HL-60 (cell line): ENCODE results near the gene POU5F1.

Experiments
- GABPA ChIP-seq: IDR thresholded peaks from 2 replicates; pipeline ENCODE4 v1.6.1; 2012; ENCODE audit warnings: low read depth
- POLR2AphosphoS5 ChIP-seq: IDR thresholded peaks from 2 replicates; pipeline ENCODE4 v1.6.1; 2012; ENCODE audit warnings: low read depth
- TF ChIP-seq, protein P1 (sequence below): IDR thresholded peaks from one replicate; pipeline ENCODE4 v1.5.1; 2011; ENCODE audit warnings: low read length, control low read depth, inconsistent platforms; ENCODE audit not compliant: insufficient read depth
- TF ChIP-seq, protein P2 (sequence below): IDR thresholded peaks from 2 replicates; pipeline ENCODE4 v1.6.1; 2012; ENCODE audit warnings: low read depth; ENCODE audit not compliant: insufficient replicate concordance

DNA sequence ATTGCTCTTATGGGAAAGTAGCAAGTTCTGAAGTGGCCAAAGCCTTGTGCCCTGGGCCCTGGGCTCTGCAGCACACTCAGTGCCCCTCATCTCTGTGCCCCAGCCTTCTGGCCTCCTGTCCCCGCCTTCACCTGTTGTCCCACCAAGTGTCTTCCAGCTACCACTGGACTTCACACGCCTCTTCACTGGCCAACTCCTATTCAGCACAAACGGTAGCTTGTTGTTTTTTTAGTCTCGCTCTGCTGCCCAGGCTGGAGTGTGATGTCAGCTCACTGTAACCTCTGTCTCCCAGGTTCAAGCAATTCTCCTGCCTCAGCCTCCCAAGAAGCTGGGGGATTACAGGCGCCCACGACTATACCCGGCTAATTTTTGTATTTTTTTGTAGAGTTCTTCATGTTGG lies 17.7 kb downstream of the POU5F1 start:
- TF ChIP-seq POLR2AphosphoS5, result no peak
- TF ChIP-seq, protein P1, sequence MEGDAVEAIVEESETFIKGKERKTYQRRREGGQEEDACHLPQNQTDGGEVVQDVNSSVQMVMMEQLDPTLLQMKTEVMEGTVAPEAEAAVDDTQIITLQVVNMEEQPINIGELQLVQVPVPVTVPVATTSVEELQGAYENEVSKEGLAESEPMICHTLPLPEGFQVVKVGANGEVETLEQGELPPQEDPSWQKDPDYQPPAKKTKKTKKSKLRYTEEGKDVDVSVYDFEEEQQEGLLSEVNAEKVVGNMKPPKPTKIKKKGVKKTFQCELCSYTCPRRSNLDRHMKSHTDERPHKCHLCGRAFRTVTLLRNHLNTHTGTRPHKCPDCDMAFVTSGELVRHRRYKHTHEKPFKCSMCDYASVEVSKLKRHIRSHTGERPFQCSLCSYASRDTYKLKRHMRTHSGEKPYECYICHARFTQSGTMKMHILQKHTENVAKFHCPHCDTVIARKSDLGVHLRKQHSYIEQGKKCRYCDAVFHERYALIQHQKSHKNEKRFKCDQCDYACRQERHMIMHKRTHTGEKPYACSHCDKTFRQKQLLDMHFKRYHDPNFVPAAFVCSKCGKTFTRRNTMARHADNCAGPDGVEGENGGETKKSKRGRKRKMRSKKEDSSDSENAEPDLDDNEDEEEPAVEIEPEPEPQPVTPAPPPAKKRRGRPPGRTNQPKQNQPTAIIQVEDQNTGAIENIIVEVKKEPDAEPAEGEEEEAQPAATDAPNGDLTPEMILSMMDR, result no peak
- no peak for TF ChIP-seq GABPA
- TF ChIP-seq, protein P2, sequence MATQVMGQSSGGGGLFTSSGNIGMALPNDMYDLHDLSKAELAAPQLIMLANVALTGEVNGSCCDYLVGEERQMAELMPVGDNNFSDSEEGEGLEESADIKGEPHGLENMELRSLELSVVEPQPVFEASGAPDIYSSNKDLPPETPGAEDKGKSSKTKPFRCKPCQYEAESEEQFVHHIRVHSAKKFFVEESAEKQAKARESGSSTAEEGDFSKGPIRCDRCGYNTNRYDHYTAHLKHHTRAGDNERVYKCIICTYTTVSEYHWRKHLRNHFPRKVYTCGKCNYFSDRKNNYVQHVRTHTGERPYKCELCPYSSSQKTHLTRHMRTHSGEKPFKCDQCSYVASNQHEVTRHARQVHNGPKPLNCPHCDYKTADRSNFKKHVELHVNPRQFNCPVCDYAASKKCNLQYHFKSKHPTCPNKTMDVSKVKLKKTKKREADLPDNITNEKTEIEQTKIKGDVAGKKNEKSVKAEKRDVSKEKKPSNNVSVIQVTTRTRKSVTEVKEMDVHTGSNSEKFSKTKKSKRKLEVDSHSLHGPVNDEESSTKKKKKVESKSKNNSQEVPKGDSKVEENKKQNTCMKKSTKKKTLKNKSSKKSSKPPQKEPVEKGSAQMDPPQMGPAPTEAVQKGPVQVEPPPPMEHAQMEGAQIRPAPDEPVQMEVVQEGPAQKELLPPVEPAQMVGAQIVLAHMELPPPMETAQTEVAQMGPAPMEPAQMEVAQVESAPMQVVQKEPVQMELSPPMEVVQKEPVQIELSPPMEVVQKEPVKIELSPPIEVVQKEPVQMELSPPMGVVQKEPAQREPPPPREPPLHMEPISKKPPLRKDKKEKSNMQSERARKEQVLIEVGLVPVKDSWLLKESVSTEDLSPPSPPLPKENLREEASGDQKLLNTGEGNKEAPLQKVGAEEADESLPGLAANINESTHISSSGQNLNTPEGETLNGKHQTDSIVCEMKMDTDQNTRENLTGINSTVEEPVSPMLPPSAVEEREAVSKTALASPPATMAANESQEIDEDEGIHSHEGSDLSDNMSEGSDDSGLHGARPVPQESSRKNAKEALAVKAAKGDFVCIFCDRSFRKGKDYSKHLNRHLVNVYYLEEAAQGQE, result no peak
